Bronchial epithelial cell (primary cell): ENCODE results near the gene RAP1GAP2. TPM values are rescaled to one million over a fixed set of nuclear protein-coding genes. Genes with fewer than 3 reads are reported as not detected.

Experiments
- DNase-seq: peaks from one replicate; pipeline ENCODE4 v3.0.0-alpha.2; 2010; ENCODE audit warnings: low read depth
- FAIRE-seq: peaks from 2 replicates; lab custom pipeline; 2011; peaks lifted over from hg19 to GRCh38; lab: Jason Lieb, UNC
- H3K27me3 ChIP-seq: 2 replicates; pipeline ENCODE4 v1.5.1; 2011; ENCODE audit warnings: low read length; ENCODE audit not compliant: control insufficient read depth, insufficient read depth
- H3K36me3 ChIP-seq: 2 replicates; pipeline ENCODE4 v1.5.1; 2011; ENCODE audit warnings: low read length; ENCODE audit not compliant: control insufficient read depth, insufficient read depth
- H3K4me3 ChIP-seq: 2 replicates; pipeline ENCODE4 v1.5.1; 2011; ENCODE audit warnings: mild to moderate bottlenecking, low read depth, low read length, control low read depth
- CTCF ChIP-seq: IDR thresholded peaks from 2 replicates; pipeline ENCODE4 v1.5.1; 2011; ENCODE audit warnings: mild to moderate bottlenecking, moderate library complexity, low read length, control low read depth, inconsistent platforms; ENCODE audit not compliant: insufficient read depth, severe bottlenecking
- total RNA-seq: library from RNA; depleted of rRNA; stranded (reverse); fragments of >200 nt; gene quantifications from 2 replicates; pipeline ENCODE4 v1.2.1, GENCODE V29; 2014

Gene RAP1GAP2
- total RNA-seq, 1 donor from 2014 or later: 15.0 TPM

DNA sequence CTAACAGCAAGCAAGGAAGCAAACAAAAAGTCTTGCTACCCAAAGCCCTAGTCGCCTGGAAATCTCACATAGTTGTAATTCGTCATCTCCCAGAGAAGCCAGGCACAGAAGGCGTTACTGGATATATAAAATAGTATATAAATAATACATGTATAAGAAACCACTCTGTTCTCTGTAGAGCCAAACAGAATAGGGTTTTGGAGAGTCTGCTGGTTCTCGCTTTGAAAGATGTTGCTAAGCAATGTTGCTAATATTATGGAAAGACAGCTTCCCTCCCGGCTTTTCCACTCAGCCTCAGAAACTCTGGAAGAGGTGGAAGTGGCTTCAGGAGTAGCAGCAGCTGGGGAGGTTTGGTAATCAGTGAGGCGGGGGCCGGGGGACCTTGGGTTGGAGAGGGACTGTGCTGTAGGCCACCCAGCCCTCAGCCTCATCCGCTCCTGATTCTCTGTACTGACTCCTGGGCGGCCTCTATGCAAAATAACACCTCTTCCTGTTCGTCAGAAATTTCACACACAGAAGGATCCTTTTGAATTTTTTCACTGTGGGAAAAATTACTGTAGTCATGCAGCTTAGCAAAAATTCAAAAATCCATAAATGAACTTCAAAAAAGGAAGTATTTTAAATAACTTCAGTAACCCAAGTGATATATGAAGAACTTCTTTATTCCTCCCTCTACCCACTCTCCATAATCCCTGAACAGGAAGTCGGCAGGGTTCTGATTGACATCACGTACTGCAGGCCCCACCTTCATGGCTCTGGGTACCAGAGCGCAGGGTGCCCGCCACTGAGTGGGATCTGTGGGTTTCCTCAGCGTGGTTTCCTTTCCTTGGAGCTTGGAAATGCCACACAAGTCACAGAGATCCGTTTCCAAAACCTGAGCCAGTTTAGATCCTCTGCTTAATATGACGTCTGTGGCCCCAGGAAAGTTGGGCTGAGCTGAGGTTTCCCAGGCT lies 51.4 kb downstream of the RAP1GAP2 start:
- FAIRE-seq (no peak), DNase-seq (no peak)
- Histone ChIP-seq H3K36me3 (no peaks in the 10 kb centered on the region), H3K4me3 (no peak overlapping the region), H3K27me3 (no peaks in the 10 kb centered on the region)
- TF ChIP-seq CTCF: no peak

DNA sequence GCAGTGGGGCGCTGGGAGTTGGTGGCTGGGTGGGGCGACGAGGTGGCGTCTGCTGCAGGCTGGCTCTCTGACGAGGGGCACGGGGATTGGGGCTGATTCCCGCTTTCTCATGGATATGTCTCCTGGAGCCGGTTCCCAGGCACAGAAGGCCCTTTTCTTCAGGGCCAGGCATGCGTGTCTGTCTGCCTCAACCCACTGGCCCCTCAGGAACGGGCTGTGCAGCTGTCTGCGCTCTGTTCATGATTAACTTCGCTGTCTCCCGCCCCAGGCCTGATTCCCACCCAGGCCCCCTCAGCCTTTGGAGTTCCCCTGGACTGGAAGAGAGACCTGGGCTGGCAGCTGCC lies 53.1 kb downstream of the RAP1GAP2 start:
- H3K27me3 ChIP-seq: no peaks in the 10 kb centered on the region
- H3K36me3 ChIP-seq: no peaks in the 10 kb centered on the region
- DNase-seq (no peak), FAIRE-seq (no peak)
- H3K4me3 ChIP-seq: no peak overlapping the region
- TF ChIP-seq CTCF: no peak

DNA sequence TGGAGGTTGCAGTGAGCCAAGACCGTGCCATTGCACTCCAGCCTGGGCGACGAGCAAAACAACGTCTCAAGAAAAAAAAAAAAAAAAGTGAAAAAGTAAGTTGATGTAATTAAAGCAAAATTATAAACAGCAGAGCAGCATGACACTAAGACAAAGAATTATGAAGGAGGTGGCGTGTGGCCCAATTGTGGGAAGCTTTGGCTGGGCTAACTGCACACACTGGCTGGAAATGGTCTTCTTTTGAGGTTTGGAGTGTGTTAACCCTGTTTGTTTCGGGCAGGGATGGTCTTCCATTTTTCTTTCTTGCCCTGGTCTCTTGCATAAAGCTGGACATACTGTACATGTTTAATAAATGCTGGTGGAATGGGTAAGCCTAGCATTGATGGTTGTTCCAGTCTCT lies 54.8 kb downstream of the RAP1GAP2 start:
- DNase-seq: no peak
- no peak for TF ChIP-seq CTCF
- Histone ChIP-seq H3K36me3 (no peaks in the 10 kb centered on the region), H3K4me3 (no peak overlapping the region), H3K27me3 (no peaks in the 10 kb centered on the region)
- no peak for FAIRE-seq

GRCh38 chr17:2851615-2852014 lies 55.4 kb downstream of the RAP1GAP2 start:
- no peak for TF ChIP-seq CTCF
- Histone ChIP-seq H3K27me3 (no peaks in the 10 kb centered on the region), H3K4me3 (no peak overlapping the region), H3K36me3 (no peaks in the 10 kb centered on the region)
- DNase-seq (no peak), FAIRE-seq (no peak)

- H3K36me3 ChIP-seq: no peaks in the 10 kb centered on the region
- no peak for TF ChIP-seq CTCF
- no peak for FAIRE-seq
- no peaks in the 10 kb centered on the region for H3K27me3 ChIP-seq
- no peak overlapping the region for H3K4me3 ChIP-seq
- no peak for DNase-seq
These were observed 56.0 kb downstream of the RAP1GAP2 start for GRCh38 chr17:2852221-2852620.
